Measurements from ENCODE around the gene SLC7A1. TPM values are rescaled to one million over a fixed set of nuclear protein-coding genes. Genes with fewer than 3 reads are reported as not detected.

SLC7A1 gene
- total and polyA plus RNA-seq, 2 experiments from 2014 or later = 10.1 to 16.2 TPM

- TF ChIP-seq EZH2phosphoT487 (IDR thresholded peaks at IDR 0.05; ENCODE audit: low read depth, severe bottlenecking, unreplicated experiment) = no peak
- no peak for TF ChIP-seq CTCF (IDR thresholded peaks at IDR 0.05; ENCODE audit: poor library complexity)
- no peak for TF ChIP-seq EZH2 (IDR thresholded peaks at IDR 0.05; ENCODE audit: borderline replicate concordance)
- 86% methylated on average over 14 of the region's 14 CpGs for WGBS (ENCODE audit: low lambda C conversion rate, missing lambda C conversion rate)
- no peaks in the 10 kb centered on the region for H3K9me3 ChIP-seq (ENCODE audit: low read depth)
- H3K27me3 ChIP-seq = peaks cover 10% of the 10 kb centered on the region
- H2AFZ ChIP-seq = no peak overlapping the region
- DNase-seq (ENCODE audit: low spot score) = no peak
- H4K20me1 ChIP-seq (ENCODE audit: insufficient read depth, poor library complexity, severe bottlenecking) = no peaks in the 10 kb centered on the region
- no peaks in the 10 kb centered on the region for H3K36me3 ChIP-seq (replicated peaks; ENCODE audit: insufficient read depth, low read depth)
- no peak overlapping the region for H3K27ac ChIP-seq
- no peaks in the 10 kb centered on the region for H3K9me2 ChIP-seq (replicated peaks; ENCODE audit: insufficient read depth)
- no peak overlapping the region for H3K4me3 ChIP-seq
- peaks cover 7% of the 10 kb centered on the region for H3K4me1 ChIP-seq (ENCODE audit: insufficient read depth)
- no peaks in the 10 kb centered on the region for H3K79me2 ChIP-seq
- no peak overlapping the region for H3K4me2 ChIP-seq
Measured at GRCh38 chr13:29507356-29507755, 88.1 kb downstream of the SLC7A1 start.

GRCh38 chr13:29505950-29506349, 89.5 kb downstream of the SLC7A1 start:
- TF ChIP-seq EZH2phosphoT487 (IDR thresholded peaks at IDR 0.05; ENCODE audit: low read depth, severe bottlenecking, unreplicated experiment) (no peak), EZH2 (IDR thresholded peaks at IDR 0.05; ENCODE audit: borderline replicate concordance) (no peak)
- Histone ChIP-seq H3K27me3 (peaks cover 12% of the 10 kb centered on the region), H3K4me1 (ENCODE audit: insufficient read depth) (peaks cover 7% of the 10 kb centered on the region), H3K9me2 (replicated peaks; ENCODE audit: insufficient read depth) (no peaks in the 10 kb centered on the region), H2AFZ (no peak overlapping the region), H3K27ac (no peak overlapping the region), H3K4me2 (no peak overlapping the region), H4K20me1 (ENCODE audit: insufficient read depth, poor library complexity, severe bottlenecking) (no peaks in the 10 kb centered on the region), H3K4me3 (no peak overlapping the region), H3K79me2 (no peaks in the 10 kb centered on the region), H3K9me3 (ENCODE audit: low read depth) (no peaks in the 10 kb centered on the region), H3K36me3 (replicated peaks; ENCODE audit: insufficient read depth, low read depth) (no peaks in the 10 kb centered on the region)
- WGBS (ENCODE audit: low lambda C conversion rate, missing lambda C conversion rate) = 92% methylated on average over 10 of the region's 10 CpGs
- no peak for DNase-seq (ENCODE audit: low spot score)

GRCh38 chr13:29505511-29505910, 90.0 kb downstream of the SLC7A1 start:
- no peaks in the 10 kb centered on the region for H3K79me2 ChIP-seq
- H4K20me1 ChIP-seq (ENCODE audit: insufficient read depth, poor library complexity, severe bottlenecking) = no peaks in the 10 kb centered on the region
- peaks cover 7% of the 10 kb centered on the region for H3K4me1 ChIP-seq (ENCODE audit: insufficient read depth)
- no peak overlapping the region for H2AFZ ChIP-seq
- no peaks in the 10 kb centered on the region for H3K36me3 ChIP-seq (replicated peaks; ENCODE audit: insufficient read depth, low read depth)
- H3K27ac ChIP-seq = no peak overlapping the region
- H3K9me2 ChIP-seq (replicated peaks; ENCODE audit: insufficient read depth) = no peaks in the 10 kb centered on the region
- H3K9me3 ChIP-seq (ENCODE audit: low read depth) = no peaks in the 10 kb centered on the region
- TF ChIP-seq EZH2phosphoT487 (IDR thresholded peaks at IDR 0.05; ENCODE audit: low read depth, severe bottlenecking, unreplicated experiment) (no peak), EZH2 (IDR thresholded peaks at IDR 0.05; ENCODE audit: borderline replicate concordance) (no peak), CTCF (IDR thresholded peaks at IDR 0.05; ENCODE audit: poor library complexity) (no peak)
- no peak overlapping the region for H3K4me2 ChIP-seq
- 88% methylated on average over 16 of the region's 17 CpGs for WGBS (ENCODE audit: low lambda C conversion rate, missing lambda C conversion rate)
- no peak for DNase-seq (ENCODE audit: low spot score)
- H3K4me3 ChIP-seq = no peak overlapping the region
- peaks cover 13% of the 10 kb centered on the region for H3K27me3 ChIP-seq

GRCh38 chr13:29504691-29505090, 90.8 kb downstream of the SLC7A1 start:
- Histone ChIP-seq H3K4me1 (ENCODE audit: insufficient read depth) (peaks cover 7% of the 10 kb centered on the region), H3K9me2 (replicated peaks; ENCODE audit: insufficient read depth) (no peaks in the 10 kb centered on the region), H3K9me3 (ENCODE audit: low read depth) (no peaks in the 10 kb centered on the region), H4K20me1 (ENCODE audit: insufficient read depth, poor library complexity, severe bottlenecking) (no peaks in the 10 kb centered on the region), H2AFZ (no peak overlapping the region), H3K79me2 (no peaks in the 10 kb centered on the region), H3K4me3 (no peak overlapping the region), H3K36me3 (replicated peaks; ENCODE audit: insufficient read depth, low read depth) (no peaks in the 10 kb centered on the region), H3K4me2 (no peak overlapping the region), H3K27me3 (peaks cover 13% of the 10 kb centered on the region), H3K27ac (no peak overlapping the region)
- no peak for DNase-seq (ENCODE audit: low spot score)
- no peak for TF ChIP-seq EZH2 (IDR thresholded peaks at IDR 0.05; ENCODE audit: borderline replicate concordance)
- no peak for TF ChIP-seq CTCF (IDR thresholded peaks at IDR 0.05; ENCODE audit: poor library complexity)
- no peak for TF ChIP-seq EZH2phosphoT487 (IDR thresholded peaks at IDR 0.05; ENCODE audit: low read depth, severe bottlenecking, unreplicated experiment)
- WGBS (ENCODE audit: low lambda C conversion rate, missing lambda C conversion rate) = 93% methylated on average over 14 of the region's 15 CpGs

Data from hepatocyte (in vitro differentiated cells).